ENCODE results near the gene CTCF.

The CTCF gene

DNA sequence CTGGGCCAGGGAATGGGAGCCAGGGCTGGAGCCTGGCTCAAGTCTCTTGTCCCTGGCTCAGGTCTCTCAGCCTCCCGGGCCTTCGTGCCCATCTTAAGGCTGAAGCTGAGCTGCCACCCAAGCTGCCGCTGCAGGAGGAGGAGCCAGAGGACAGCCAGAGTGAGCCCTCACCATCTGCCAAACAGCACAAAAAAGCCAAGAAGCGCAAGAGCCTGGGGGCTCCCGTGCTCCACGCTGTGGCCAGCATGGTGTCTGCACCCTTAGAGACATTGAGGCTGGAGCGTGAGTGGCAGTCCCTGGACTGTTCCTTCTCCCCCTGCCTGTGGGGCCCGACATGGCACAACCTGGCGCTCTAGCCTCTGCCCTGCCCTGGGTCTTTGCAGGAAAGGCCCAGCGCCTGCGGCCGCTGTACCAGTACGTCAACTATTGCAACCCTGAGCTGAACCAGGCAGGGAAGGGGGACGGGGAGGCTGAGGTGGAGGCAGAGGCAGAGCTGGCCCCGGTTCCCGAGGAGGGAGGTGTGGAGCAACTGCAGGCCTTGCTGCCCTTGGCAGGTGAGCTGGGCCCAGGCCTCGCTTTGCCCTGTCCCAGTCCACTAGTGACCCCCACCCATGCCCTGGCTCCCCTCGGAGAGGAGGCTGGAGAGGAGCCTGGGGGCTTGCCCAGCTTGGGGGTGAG is 105.6 kb downstream of the CTCF start:
- peak; percentile 88 for DNase-seq

DNA sequence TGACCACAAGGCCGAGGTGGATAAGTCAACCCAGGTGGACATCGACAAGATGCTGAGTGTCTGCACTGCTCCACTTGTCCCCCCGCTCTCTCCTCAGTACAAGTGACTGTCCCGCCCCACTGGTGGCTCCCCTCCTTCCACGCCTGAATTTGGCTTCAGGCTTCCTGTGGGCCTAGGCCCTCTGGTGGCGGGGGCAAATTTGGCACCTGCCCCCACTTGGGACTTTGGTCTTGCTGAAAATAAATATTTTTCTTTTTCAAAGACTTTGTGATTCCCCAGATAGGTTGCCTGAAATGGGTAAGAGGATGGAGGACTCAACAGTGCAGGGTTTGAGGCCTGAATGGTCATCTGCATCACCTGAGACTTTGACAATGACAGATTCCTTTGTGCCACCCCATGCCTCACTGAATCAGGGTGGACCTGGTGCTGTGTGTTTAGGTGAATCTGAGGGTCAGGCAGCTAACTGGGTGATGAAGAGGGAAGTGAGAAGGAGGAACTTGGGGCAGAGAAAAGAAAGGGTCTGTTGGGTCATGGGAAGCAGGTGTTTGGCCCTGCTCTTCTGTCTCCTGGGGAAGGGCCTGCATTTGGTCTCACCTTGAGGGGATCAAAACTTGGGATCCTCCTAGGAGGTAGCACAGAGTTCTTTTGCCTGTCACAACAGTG is 106.3 kb downstream of the CTCF start:
- DNase-seq, result no peak

DNA sequence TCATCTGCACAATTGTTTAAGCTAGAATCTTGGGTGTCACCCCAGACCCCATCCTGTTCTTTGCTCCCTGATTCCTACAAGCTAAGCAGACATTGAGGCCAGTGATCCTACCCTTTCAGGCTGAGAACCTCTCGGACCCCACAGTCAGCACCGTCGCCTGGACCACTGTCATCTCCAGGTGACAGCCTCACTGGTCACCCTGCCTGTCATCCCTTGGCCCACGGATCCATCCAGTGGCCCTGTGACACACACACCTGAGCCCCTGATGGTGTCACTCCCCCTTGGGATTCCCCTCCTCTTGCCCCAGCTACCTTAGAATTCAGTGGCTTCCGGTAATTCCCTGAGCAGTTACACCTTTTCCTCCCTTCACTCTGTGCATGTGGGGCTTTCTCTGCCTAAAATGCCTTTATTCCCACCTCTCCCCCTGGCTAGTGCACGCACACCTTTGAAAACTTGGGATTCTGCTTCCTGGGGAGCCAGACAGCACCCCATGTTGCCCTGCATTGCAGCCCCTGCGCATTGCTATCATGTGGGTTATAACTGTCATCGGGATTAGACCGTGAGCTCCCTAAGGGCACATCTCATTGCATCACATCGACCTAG is 107.3 kb downstream of the CTCF start:
- no peak for DNase-seq

DNA sequence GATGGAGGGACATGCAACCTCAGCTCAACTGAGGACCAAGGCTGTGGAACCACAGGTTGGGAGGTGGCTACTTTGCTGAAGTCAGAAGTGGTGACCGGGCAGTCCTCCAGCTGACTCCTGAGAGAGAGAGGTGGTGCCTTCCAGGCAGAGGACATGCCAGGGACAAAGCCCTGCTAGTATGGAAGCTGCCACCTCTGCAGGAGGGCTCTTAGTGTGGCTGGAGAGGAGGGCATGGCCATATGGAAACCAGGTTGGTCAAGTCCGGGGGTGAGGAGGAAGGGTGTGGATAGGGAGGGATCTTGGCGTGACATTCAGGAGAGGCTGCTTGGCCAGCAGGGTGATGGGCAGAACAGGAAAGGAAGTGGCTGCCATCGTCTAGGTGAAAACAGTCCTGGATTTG is 110.0 kb downstream of the CTCF start:
- no peak for DNase-seq

DNA sequence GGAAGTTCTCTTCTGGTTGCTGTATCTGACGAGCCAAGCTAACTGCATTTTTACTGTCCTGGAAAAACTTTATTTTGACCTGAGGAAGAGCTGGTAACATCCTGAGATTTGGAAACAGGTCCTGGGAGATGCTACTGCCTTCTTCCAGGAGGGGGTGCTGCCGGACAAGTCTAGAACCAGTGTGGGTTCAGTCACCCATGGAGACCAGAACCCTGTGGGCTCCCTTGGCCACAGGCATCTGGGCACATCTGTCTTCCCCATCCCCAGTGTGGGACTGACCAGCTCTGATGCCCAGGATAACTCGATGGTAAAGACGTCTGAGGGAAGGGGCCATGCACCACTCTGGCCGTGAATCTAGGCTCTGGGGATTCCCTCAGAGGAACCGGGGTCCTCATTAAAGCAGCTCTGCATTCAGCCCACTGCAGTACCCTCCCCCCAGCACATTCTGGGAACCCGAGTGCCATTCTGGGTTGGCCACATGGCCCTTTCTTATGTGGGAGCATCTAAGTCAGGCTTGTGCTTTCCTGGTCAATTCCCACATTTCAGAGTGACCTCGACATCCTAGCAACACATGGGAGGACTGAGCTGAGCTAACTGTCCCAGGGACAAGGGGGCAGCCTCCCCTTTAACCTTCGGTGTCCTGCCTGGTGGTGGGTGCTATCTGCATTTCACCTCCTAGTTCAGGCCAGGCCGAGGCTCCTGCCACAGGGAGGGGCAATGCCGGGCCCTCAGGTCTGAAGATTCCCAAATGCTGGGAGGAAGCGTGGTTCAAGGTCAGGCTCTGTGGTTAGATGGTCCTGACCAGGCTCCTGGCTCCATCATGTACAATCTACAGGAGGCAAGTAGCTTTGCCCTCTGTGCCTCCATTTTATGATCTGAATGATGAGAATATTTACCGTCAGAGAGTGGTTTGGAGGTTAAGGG is 110.7 kb downstream of the CTCF start:
- peak; percentile 27 for DNase-seq

DNA sequence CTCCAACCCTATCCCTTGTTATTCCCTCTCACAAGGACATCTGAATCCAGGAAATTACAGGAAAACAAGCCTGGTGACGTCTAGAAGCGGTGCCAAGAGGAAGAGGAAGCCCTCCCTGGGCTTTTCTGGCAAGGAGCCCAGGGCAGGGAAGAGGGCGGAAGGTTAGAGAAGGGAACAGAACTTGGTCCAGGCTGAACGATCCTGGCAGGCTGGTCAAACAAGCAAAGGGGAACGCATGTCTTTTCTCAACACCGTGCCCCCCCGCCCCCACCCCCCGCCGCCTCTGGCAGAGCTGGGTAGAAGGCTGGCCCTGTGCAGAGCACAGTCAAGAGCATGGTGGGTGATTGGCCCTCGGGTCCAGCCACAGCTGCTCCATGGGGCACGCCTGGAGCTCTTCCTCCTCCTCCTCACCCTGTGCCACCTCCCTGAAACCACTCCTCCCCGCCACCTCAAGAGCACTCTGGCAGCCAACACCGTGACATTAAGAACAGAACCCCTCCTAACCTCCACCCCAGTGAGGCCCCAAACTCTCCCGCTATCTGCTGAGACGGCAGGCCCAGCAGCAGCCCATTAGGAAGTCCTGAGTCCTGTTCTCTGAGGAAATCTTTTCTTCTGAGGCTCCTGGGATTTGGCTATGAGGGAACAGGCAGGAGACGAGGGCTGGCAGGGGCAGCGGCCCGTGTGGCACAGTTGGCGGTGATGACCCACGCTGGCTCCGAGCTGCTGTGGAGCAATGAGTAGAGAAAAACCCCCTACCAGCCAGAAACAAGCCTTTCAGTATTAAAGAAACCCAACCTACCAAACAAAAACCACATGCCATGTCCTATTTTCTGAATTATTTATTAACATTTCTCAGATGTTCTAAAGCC is 111.6 kb downstream of the CTCF start:
- no peak for DNase-seq

DNA sequence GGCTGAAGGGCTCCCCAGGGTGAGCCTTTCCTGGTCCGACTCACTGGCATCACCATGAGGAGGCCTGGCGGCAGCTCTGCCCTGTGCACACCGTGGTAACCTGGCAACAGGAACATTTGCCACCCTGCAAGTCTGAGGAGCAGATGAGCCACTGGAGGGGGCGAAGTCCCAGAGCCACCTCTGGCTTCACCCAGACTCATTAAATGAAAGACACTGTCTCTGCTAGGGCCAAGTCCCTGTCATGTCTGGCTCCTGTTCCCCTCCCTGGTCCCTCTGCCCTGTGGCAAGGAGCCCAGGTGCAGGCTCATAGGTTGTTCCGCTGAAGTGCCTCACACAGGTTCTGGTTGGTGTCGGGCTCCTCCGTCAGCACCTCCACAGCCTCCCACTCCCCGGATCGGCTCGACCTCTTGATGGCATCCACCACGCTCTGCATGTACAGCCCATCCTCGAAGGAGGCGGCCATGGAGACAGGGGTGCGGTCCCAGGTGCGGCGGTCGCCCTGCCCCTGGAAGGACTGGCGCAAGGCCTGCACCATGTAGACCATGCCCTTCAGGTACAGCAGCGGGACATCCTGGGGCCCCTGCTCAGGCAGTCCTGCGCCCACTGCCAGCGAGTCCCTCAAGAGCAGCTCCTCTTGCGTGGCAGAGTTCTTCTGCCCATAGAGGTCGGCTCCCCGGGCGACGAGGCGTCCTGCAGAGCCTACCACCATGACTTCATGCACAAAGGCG is 112.7 kb downstream of the CTCF start:
- DNase-seq, result no peak

DNA sequence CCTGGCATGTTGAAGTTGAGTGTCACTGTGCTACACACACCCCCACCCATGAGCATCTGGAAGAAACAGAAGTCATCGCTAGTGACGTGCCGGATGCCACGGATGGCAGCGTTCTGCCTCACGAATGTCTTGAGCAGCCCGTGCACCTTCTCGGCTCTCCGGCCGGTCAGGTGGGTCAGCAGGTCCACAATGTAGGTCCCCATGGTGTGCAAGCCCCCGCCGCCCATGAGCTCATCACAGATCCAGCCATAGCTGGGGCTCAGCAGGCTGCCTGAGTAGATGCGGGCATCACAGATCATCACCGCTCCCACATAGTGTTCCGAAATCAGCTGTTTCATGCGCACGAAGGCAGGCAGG is 113.2 kb downstream of the CTCF start:
- DNase-seq, result no peak

DNA sequence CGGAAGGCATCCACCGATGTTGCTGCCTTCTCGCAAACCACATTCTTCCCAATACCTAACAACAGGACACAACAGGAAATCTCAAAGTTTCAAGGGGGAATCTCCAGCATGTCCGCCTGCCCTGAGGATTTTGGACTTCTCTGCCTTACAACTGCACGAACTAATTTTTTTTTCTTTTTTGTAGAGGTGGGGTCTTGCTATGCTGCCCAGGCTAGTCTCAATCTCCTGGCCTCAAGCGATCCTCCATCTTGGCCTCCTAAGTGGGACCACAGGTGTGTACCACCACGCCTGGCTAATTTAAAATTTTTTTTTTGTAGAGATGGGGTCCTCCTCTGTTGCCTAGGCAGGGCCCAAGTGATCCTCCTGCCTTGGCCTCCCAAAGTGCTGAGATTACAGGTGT is 113.7 kb downstream of the CTCF start:
- no peak for DNase-seq

DNA sequence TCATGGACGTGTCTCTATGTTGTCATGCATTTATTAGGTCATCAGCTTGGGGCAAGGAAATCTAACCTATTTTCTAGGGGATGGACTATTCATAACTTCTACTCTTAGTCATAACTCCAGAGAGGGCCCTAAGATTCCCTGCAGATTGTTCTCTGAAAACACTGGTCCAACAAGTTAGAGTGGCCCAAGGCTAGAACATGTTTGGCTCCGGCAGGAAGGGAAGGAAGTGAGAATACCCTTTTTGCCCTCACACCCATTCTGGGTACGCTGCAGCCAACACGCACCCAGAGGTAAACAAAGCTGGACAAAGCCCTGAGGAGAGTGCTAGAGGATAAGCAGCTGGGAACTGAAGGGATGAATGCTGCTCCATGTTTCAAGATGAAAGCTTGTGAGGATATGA is 114.2 kb downstream of the CTCF start:
- no peak for DNase-seq

DNA sequence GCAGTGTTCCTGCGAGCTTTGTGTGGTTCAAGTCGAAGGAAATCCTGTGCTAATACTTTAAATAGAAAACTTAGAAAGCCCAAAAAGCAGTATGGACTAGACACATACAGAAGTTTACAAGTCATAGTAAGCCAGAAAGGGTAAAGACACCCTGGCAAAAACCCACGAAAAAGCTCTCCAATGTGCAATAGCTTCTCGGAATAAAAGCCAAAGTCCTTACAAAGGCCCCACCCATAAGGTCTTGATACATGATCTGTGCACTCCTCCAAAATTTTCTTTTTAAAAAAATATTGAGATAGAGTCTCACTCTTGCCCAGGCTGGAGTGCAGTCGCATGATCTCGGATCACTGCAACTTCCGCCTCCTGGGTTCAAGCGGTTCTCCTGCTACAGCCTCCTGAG is 114.6 kb downstream of the CTCF start:
- DNase-seq, result no peak

DNA sequence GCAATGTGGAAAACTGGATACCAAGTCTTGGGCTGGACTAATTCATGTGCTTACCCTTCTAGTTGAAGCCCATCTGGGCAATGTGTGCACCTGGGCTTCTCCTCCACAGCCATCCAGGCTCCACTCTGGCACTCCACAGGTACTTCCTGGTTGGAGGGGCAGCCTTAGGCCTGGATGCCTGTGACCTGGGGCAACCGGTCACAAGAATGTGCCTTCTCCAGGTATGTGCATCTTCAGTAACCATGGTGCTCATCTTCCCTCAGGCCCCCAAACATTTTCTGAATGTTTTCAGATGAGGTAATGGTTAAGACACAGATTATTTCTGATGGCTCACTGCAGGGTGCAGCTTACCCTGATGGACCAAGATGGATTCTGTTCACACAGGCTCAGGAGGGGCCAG is 115.4 kb downstream of the CTCF start:
- DNase-seq, result no peak

DNA sequence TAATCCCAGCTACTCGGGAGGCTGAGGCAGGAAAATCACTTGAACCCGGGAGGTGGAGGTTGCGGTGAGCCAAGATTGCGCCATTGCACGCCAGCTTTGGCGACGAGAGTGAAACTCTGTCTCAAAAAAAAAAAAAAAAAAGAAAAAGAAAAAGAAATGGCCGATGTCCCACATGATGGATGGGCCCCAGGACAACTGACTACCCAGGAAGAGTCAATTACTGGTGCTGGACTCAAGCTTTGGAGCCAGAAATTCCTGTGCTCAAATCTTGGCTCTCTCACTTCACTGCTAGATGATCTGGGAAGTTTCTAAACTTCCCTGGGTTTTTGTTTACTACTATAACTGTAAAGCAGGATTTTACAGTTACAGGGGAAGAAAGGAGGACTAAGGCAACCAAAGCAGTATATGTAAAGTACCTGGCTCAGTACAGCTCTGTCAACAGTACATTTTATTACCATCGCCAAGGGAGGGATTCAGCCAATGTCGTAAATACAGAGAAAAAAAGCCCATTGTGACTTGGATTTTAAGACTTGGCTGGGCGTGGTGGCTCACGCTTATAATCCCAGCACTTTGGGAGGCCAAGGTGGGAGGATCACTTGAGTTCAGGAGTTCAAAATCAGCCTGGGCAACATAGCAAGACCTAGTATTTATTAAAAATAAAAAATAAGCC is 116.2 kb downstream of the CTCF start:
- DNase-seq, result no peak

DNA sequence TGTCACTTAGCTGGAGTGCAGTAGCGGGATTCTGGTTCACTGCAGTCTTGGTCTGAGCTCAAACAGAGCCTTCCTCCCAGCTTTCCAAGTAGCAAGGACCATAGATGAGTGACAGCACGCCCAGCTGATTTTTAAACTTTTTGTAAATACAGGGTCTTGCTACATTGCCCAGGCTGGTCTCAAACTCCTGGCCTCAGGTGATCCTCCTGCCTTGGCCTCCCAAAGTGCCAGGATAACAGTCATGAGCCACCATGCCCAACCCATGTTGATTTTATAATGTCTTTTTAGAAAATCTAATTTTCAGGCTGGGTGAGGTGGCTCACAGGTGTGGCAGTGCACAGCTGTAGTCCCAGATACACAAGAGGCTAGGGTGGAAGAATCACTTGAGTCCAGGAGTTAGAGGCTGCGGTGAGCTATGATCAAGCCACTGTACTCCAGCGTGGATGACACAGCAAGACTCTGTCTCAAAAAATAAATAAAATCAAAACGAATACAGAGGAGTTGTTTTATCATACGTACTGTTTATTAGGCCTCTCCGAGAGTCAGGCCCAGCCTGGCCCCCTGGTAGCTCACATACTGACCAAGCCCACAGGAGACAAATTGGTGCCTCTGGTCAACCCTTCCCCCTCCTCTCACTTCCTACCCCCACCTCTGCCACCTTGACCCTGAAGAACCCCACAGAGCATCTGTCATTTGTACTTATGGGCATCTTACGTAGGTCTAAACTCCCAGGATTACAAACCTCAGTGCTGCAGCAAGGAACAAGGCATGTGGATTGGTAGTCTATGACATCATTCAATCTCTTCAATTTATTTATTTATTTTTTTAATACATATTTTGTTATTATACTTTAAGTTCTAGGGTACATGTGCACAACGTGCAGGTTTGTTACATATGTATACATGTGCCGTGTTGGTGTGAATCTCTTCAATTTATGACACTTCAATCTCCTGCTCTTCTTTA is 117.9 kb downstream of the CTCF start:
- DNase-seq, result no peak

DNA sequence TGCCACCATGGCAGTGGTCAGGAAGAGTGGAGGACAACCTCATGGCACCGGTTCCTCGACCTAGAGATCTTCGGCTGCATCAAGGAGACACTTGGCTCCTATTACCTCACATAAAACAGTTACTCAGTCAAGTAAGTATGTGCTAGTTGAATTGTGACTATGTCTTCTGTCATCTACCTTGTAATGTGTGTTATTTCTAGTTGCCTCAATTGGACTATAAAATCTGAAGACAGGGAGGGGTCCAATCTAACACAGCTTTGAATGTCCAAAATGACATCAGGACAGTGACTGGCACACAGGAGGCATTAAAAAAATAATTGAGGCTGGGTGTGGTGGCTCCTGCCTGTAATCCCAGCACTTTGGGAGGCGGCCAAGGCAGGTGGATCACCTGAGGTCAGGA is 121.4 kb downstream of the CTCF start:
- no peak for DNase-seq

DNA sequence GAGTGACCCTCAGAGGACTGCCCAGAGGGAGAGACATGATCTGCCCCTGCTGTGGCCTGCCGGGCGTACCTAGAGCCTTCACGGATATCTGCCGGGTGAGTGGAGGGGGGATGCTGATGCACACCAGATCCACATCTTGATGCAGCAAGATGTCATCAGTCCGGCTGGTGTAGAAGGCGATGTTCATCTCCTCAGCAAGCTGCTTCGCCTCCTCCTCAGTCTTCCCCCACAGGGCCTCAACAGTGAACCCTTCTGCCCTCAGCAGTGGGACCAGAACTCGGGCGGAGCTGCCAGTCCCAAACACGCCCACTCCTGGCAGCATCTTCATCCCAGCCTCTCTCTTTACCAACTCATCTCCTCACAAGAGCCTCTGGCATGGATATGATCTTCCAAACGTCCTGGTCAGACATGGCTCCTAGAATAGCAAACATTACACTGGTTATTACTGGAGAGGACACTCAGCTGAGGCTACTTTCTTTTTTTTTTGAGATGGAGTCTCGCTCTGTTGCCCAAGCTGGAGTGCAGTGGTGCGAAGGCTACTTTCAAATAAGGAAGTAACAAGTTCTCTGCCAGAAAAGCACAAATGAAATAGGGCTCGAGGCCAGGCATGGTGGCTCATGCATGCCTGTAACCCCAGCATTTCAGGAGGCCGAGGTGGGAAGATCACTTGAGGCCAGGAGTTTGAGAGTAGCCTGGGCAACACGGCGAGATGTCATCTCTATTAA is 123.2 kb downstream of the CTCF start:
- DNase-seq, result no peak
